Measurements from ENCODE around the gene S100A8.

- no peak for TF ChIP-seq ATF3 (IDR thresholded peaks at IDR 0.05)
- no peak for TF ChIP-seq POLR2A (IDR thresholded peaks at IDR 0.05; ENCODE audit: borderline replicate concordance, extremely low read depth, insufficient read depth, insufficient read length)
- TF ChIP-seq CTCF (IDR thresholded peaks at IDR 0.05 in 2 of 3, conservative IDR thresholded peaks at IDR 0.05 in 1 of 3; ENCODE audit: borderline replicate concordance in 1 of 3, insufficient read depth in 1 of 3, low read depth in 2 of 3, low read length in 2 of 3) = no peak
Observed at GRCh38 chr1:153431928-153432327, 41.1 kb upstream of the S100A8 start.

Data from HCT116 (cell line).